Measurements from ENCODE around the gene PGLYRP4.

The PGLYRP4 gene

GRCh38 chr1:153396461-153396860, 47.8 kb upstream of the PGLYRP4 start:
- Histone ChIP-seq H3K9me2 (replicated peaks; ENCODE audit: low read depth, low read length) (no peaks in the 10 kb centered on the region), H3K4me1 (ENCODE audit: insufficient read depth, low read length, poor library complexity, severe bottlenecking) (no peaks in the 10 kb centered on the region), H2AFZ (ENCODE audit: low read length) (no peak overlapping the region), H4K20me1 (ENCODE audit: insufficient read depth, low read length, poor library complexity, severe bottlenecking) (no peaks in the 10 kb centered on the region), H3K79me2 (ENCODE audit: insufficient read depth, low read length) (no peaks in the 10 kb centered on the region), H3K27me3 (ENCODE audit: insufficient read depth, low read length, poor library complexity, severe bottlenecking) (no peaks in the 10 kb centered on the region), H3F3A (ENCODE audit: low read depth) (no peaks in the 10 kb centered on the region), H3K36me3 (ENCODE audit: insufficient read depth, low read length) (no peaks in the 10 kb centered on the region), H3K4me3 (ENCODE audit: low read length, poor library complexity, severe bottlenecking) (no peak overlapping the region), H3K4me2 (ENCODE audit: low read depth, low read length, poor library complexity, severe bottlenecking) (no peak overlapping the region), H3K9me3 (ENCODE audit: insufficient read depth, low read depth, low read length) (no peaks in the 10 kb centered on the region), H3K9ac (ENCODE audit: low read depth, low read length, poor library complexity, severe bottlenecking) (no peak overlapping the region)
- TF ChIP-seq, protein P1, sequence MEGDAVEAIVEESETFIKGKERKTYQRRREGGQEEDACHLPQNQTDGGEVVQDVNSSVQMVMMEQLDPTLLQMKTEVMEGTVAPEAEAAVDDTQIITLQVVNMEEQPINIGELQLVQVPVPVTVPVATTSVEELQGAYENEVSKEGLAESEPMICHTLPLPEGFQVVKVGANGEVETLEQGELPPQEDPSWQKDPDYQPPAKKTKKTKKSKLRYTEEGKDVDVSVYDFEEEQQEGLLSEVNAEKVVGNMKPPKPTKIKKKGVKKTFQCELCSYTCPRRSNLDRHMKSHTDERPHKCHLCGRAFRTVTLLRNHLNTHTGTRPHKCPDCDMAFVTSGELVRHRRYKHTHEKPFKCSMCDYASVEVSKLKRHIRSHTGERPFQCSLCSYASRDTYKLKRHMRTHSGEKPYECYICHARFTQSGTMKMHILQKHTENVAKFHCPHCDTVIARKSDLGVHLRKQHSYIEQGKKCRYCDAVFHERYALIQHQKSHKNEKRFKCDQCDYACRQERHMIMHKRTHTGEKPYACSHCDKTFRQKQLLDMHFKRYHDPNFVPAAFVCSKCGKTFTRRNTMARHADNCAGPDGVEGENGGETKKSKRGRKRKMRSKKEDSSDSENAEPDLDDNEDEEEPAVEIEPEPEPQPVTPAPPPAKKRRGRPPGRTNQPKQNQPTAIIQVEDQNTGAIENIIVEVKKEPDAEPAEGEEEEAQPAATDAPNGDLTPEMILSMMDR (conservative IDR thresholded peaks at IDR 0.05; ENCODE audit: low read length) = no peak
- TF ChIP-seq EZH2phosphoT487 (IDR thresholded peaks at IDR 0.05; ENCODE audit: borderline replicate concordance) = no peak

- no peak for TF ChIP-seq EZH2phosphoT487 (IDR thresholded peaks at IDR 0.05; ENCODE audit: borderline replicate concordance)
- TF ChIP-seq, protein P1 (conservative IDR thresholded peaks at IDR 0.05; ENCODE audit: low read length) = no peak
- no peaks in the 10 kb centered on the region for H3K36me3 ChIP-seq (ENCODE audit: insufficient read depth, low read length)
- H3K4me1 ChIP-seq (ENCODE audit: insufficient read depth, low read length, poor library complexity, severe bottlenecking) = no peaks in the 10 kb centered on the region
- no peaks in the 10 kb centered on the region for H3K79me2 ChIP-seq (ENCODE audit: insufficient read depth, low read length)
- no peaks in the 10 kb centered on the region for H3K27me3 ChIP-seq (ENCODE audit: insufficient read depth, low read length, poor library complexity, severe bottlenecking)
- H3K9me3 ChIP-seq (ENCODE audit: insufficient read depth, low read depth, low read length) = no peaks in the 10 kb centered on the region
- no peak overlapping the region for H3K4me2 ChIP-seq (ENCODE audit: low read depth, low read length, poor library complexity, severe bottlenecking)
- no peaks in the 10 kb centered on the region for H3K9me2 ChIP-seq (replicated peaks; ENCODE audit: low read depth, low read length)
- H4K20me1 ChIP-seq (ENCODE audit: insufficient read depth, low read length, poor library complexity, severe bottlenecking) = no peaks in the 10 kb centered on the region
- H3K4me3 ChIP-seq (ENCODE audit: low read length, poor library complexity, severe bottlenecking) = no peak overlapping the region
- no peak overlapping the region for H2AFZ ChIP-seq (ENCODE audit: low read length)
- H3K9ac ChIP-seq (ENCODE audit: low read depth, low read length, poor library complexity, severe bottlenecking) = no peak overlapping the region
- H3F3A ChIP-seq (ENCODE audit: low read depth) = no peaks in the 10 kb centered on the region
Measured at GRCh38 chr1:153395776-153396175, 47.1 kb upstream of the PGLYRP4 start.

DNA sequence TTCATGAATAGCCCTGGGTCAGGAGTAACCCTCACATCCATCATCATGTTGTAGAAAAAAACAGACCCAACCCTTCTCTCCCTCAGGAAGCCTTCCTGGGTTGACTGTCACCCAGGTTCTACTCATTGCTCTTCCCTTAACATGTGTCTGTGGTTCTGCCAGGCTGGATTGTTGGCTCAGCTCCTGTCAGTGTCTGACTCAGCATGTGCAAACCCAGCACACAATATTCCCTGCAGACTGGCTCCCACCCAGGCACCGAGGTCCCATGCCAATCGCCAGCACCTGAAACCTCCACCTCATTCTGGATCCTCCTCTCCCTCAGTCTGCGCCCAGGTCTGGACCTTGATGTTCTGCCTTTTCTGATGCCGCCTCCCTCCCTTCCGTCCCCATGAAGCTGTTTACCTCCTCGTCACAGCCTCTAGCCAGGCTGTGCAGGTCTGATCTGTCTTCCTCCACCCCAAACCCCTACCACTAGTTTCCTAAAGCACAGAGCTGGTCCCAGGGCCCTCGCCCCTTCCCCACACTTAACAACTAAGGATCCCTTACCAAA, 46.6 kb upstream of the PGLYRP4 start:
- H3K79me2 ChIP-seq (ENCODE audit: insufficient read depth, low read length) = no peaks in the 10 kb centered on the region
- no peaks in the 10 kb centered on the region for H3K27me3 ChIP-seq (ENCODE audit: insufficient read depth, low read length, poor library complexity, severe bottlenecking)

More for the DNA sequence above, 46.6 kb upstream of the PGLYRP4 start:
- no peaks in the 10 kb centered on the region for H3K9me2 ChIP-seq (replicated peaks; ENCODE audit: low read depth, low read length)
- no peaks in the 10 kb centered on the region for H4K20me1 ChIP-seq (ENCODE audit: insufficient read depth, low read length, poor library complexity, severe bottlenecking)
- no peak overlapping the region for H3K4me3 ChIP-seq (ENCODE audit: low read length, poor library complexity, severe bottlenecking)
- no peak for TF ChIP-seq EZH2phosphoT487 (IDR thresholded peaks at IDR 0.05; ENCODE audit: borderline replicate concordance)
- TF ChIP-seq, protein P1 (conservative IDR thresholded peaks at IDR 0.05; ENCODE audit: low read length) = no peak
- no peaks in the 10 kb centered on the region for H3K4me1 ChIP-seq (ENCODE audit: insufficient read depth, low read length, poor library complexity, severe bottlenecking)
- no peak overlapping the region for H3K9ac ChIP-seq (ENCODE audit: low read depth, low read length, poor library complexity, severe bottlenecking)
- H3K36me3 ChIP-seq (ENCODE audit: insufficient read depth, low read length) = no peaks in the 10 kb centered on the region
- H3K4me2 ChIP-seq (ENCODE audit: low read depth, low read length, poor library complexity, severe bottlenecking) = no peak overlapping the region
- no peak overlapping the region for H2AFZ ChIP-seq (ENCODE audit: low read length)
- H3F3A ChIP-seq (ENCODE audit: low read depth) = no peaks in the 10 kb centered on the region
- no peaks in the 10 kb centered on the region for H3K9me3 ChIP-seq (ENCODE audit: insufficient read depth, low read depth, low read length)
